AG04450 (cell line): ENCODE measurements around the gene TAAR8. TPM values are rescaled to one million over a fixed set of nuclear protein-coding genes. Genes with fewer than 3 reads are reported as not detected.
"Not testable (repeated sequence)": the region's sequence is repeated elsewhere in the genome, so short reads cannot be mapped to it uniquely, and the experiment has no call there.

ENCODE experiments used
- CTCF ChIA-PET: fragments of 300-600, 350-600 bp; formaldehyde crosslinking; extraction: SDS; loops from one replicate; lab custom pipeline; 2022; ENCODE audit warnings: antibody characterized with exemption, inconsistent platforms; lab: Charles Lee
- POLR2A ChIA-PET: fragments of 350-600 bp; formaldehyde crosslinking; extraction: SDS; loops from one replicate; lab custom pipeline; 2021; ENCODE audit warnings: antibody characterized with exemption, inconsistent platforms; lab: Yijun Ruan, JAX
- DNase-seq: peaks from one replicate; pipeline ENCODE4 v3.0.0-alpha.2; 2011; ENCODE audit warnings: low read depth, low spot score
- H3K27ac ChIP-seq: one replicate; pipeline ENCODE4 v1.5.1; 2012; ENCODE audit warnings: low read depth, low read length, control low read depth
- H3K27me3 ChIP-seq: one replicate; pipeline ENCODE4 v1.6.0; 2012; ENCODE audit warnings: low read length; ENCODE audit not compliant: control insufficient read depth, insufficient read depth
- H3K4me3 ChIP-seq: 2 replicates; pipeline ENCODE4 v1.5.1; 2011; ENCODE audit warnings: mild to moderate bottlenecking, low read depth, low read length, control low read depth
- H3K9me3 ChIP-seq: 2 replicates; pipeline ENCODE4 v1.5.1; 2012; ENCODE audit warnings: low read length; ENCODE audit not compliant: control insufficient read depth, insufficient read depth
- polyA plus RNA-seq: library from polyadenylated mRNA; depleted of rRNA; stranded (reverse); fragments of >200 nt; gene quantifications from 2 replicates; pipeline ENCODE4 v1.2.3, GENCODE V29; 2011
- TF ChIP-seq, protein P1 (sequence below): IDR thresholded peaks from 2 replicates; pipeline ENCODE4 v1.5.1; 2011; ENCODE audit warnings: low read depth, low read length, control low read depth, inconsistent platforms

TAAR8 gene
- polyA plus RNA-seq, 1 experiment = not detected

- no peak within 1 kb of the TSS for H3K27ac ChIP-seq
- H3K27me3 ChIP-seq = peaks cover 24% of the 10 kb centered on the region
- TF ChIP-seq, protein P1, sequence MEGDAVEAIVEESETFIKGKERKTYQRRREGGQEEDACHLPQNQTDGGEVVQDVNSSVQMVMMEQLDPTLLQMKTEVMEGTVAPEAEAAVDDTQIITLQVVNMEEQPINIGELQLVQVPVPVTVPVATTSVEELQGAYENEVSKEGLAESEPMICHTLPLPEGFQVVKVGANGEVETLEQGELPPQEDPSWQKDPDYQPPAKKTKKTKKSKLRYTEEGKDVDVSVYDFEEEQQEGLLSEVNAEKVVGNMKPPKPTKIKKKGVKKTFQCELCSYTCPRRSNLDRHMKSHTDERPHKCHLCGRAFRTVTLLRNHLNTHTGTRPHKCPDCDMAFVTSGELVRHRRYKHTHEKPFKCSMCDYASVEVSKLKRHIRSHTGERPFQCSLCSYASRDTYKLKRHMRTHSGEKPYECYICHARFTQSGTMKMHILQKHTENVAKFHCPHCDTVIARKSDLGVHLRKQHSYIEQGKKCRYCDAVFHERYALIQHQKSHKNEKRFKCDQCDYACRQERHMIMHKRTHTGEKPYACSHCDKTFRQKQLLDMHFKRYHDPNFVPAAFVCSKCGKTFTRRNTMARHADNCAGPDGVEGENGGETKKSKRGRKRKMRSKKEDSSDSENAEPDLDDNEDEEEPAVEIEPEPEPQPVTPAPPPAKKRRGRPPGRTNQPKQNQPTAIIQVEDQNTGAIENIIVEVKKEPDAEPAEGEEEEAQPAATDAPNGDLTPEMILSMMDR = no peak
- CTCF ChIA-PET = interaction anchor here (0.8 kb wide), 1 partner anchor 8 kb away, joined by 3 read pairs; no protein-coding TSS in a partner anchor
- H3K4me3 ChIP-seq = no peak within 1 kb of the TSS
- POLR2A ChIA-PET = no interaction called here
- no peak for DNase-seq
- H3K9me3 ChIP-seq = no peaks in the 10 kb centered on the region
Observed at GRCh38 chr6:132537977-132538376, 14.5 kb upstream of the TAAR8 start, which contains the start of gene TAAR9. Gene TAAR9 (plus strand): TSS chr6:132538277. CDS start chr6:132538290, 13 bp downstream.

GRCh38 chr6:132544826-132545225, 7.6 kb upstream of the TAAR8 start:
- H3K4me3 ChIP-seq = no peak overlapping the region
- CTCF ChIA-PET = interaction anchor here (3.1 kb wide), 1 partner anchor 14 kb away, joined by 17 read pairs; no protein-coding TSS in a partner anchor
- DNase-seq = no peak
- H3K9me3 ChIP-seq = no peaks in the 10 kb centered on the region
- peaks cover 29% of the 10 kb centered on the region for H3K27me3 ChIP-seq
- no peak overlapping the region for H3K27ac ChIP-seq
- TF ChIP-seq, protein P1 = no peak
- POLR2A ChIA-PET = no interaction called here

GRCh38 chr6:132548746-132549463, 3.6 kb upstream of the TAAR8 start:
- H3K27ac ChIP-seq = no peak overlapping the region
- peaks cover 16% of the 10 kb centered on the region for H3K27me3 ChIP-seq
- TF ChIP-seq, protein P1 = no peak
- H3K4me3 ChIP-seq = no peak overlapping the region
- no peaks in the 10 kb centered on the region for H3K9me3 ChIP-seq
- no peak for DNase-seq
- CTCF ChIA-PET = no interaction called here
- POLR2A ChIA-PET = no interaction called here

- POLR2A ChIA-PET = no interaction called here
Observed at GRCh38 chr6:132551214-132551613, 1.3 kb upstream of the TAAR8 start.

DNA sequence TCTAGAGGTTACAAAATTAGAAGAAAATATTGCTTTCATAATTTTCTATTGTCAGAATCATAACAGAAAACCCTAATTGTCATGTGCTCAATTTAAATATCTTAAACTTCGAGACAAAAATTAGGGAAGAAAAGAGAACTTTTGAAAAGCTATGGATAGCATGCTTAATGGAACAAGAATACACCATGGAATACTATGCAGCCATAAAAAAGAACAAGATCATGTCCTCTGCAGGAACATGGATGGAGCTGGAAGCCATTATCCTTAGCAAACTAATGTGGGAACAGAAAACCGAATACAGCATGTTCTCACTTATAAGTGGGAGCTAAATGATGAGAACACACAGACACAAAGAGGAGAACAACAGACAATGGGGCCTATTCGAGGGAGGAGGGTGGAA, 7.6 kb downstream of the TAAR8 start:
- H3K4me3 ChIP-seq, H3K9me3 ChIP-seq, DNase-seq, H3K27ac ChIP-seq, POLR2A ChIA-PET: not testable (repeated sequence)
- CTCF ChIA-PET = interaction anchor here (0.5 to 0.9 kb wide), 2 partner anchors 29 to 222 kb away, joined by 3 to 4 read pairs; no protein-coding TSS in a partner anchor
- peaks cover 19% of the 10 kb centered on the region for H3K27me3 ChIP-seq

More at GRCh38 chr6:132551214-132551613, 1.3 kb upstream of the TAAR8 start:
- H3K9me3 ChIP-seq = no peaks in the 10 kb centered on the region
- DNase-seq = no peak
- H3K27me3 ChIP-seq = peaks cover 12% of the 10 kb centered on the region
- TF ChIP-seq, protein P1 = no peak
- H3K27ac ChIP-seq = no peak overlapping the region
- no peak overlapping the region for H3K4me3 ChIP-seq
- CTCF ChIA-PET = interaction anchor here (1.3 kb wide), 1 partner anchor 21 kb away, joined by 3 read pairs; no protein-coding TSS in a partner anchor
